Right renal pelvis (tissue), 4 donors: ENCODE data around the gene CCDC27. TPM values are rescaled to one million over a fixed set of nuclear protein-coding genes. Genes with fewer than 3 reads are reported as not detected.
"Not testable (repeated sequence)": the region's sequence is repeated elsewhere in the genome, so short reads cannot be mapped to it uniquely, and the experiment has no call there.

Source experiments
- DNase-seq, 4 donors: peaks; one replicate each; pipeline ENCODE4 v3.0.0-alpha.2; 2013; ENCODE audit warnings: low read depth in 4 of 4, low spot score in 3 of 4, missing footprints in 1 of 4
- polyA plus RNA-seq, 4 donors: library from polyadenylated mRNA; unstranded; fragments of 120-200 nt; gene quantifications; one replicate each; pipeline ENCODE4 v1.2.1, GENCODE V29; 2013; ENCODE audit not compliant: insufficient read length in 4 of 4

CCDC27 gene
- polyA plus RNA-seq, 4 donors: 0.20 to 0.22 (median 0.21) TPM

GRCh38 chr1:3787745-3788605 lies 35.7 kb downstream of the CCDC27 start:
- no peak for DNase-seq

GRCh38 chr1:3788756-3789420 lies 36.6 kb downstream of the CCDC27 start:
- DNase-seq: no peak

GRCh38 chr1:3789421-3790300 lies 37.4 kb downstream of the CCDC27 start:
- no peak for DNase-seq

- no peak for DNase-seq
Observed at GRCh38 chr1:3790500-3790923, 38.3 kb downstream of the CCDC27 start.

GRCh38 chr1:3790952-3791351 lies 38.7 kb downstream of the CCDC27 start:
- DNase-seq: no peak

- no peak for DNase-seq
Observed at GRCh38 chr1:3795453-3796214, 43.4 kb downstream of the CCDC27 start.

- DNase-seq: peak; percentile 75 to 84 (median 80)
Observed at GRCh38 chr1:3796215-3797061, 44.2 kb downstream of the CCDC27 start, which contains the start of gene LRRC47. TSS of gene LRRC47 (minus strand) at chr1:3796498. CDS start at chr1:3796476, 22 bp downstream.

- DNase-seq: no peak
Observed at GRCh38 chr1:3799976-3800685, 47.9 kb downstream of the CCDC27 start.

- not testable (repeated sequence) for DNase-seq
Observed at GRCh38 chr1:3800795-3801194, 48.5 kb downstream of the CCDC27 start.

GRCh38 chr1:3803905-3804626 lies 51.8 kb downstream of the CCDC27 start:
- no peak for DNase-seq

- not testable (repeated sequence) for DNase-seq
Observed at GRCh38 chr1:3804627-3804944, 52.3 kb downstream of the CCDC27 start.

- no peak for DNase-seq
Observed at GRCh38 chr1:3805038-3805437, 52.8 kb downstream of the CCDC27 start.

GRCh38 chr1:3807769-3808168 lies 55.5 kb downstream of the CCDC27 start:
- DNase-seq: no peak

GRCh38 chr1:3809680-3810079 lies 57.4 kb downstream of the CCDC27 start:
- DNase-seq: no peak

GRCh38 chr1:3810149-3810761 lies 58.0 kb downstream of the CCDC27 start:
- DNase-seq: not testable (repeated sequence)

- DNase-seq: no peak
Observed at GRCh38 chr1:3811595-3811911, 59.3 kb downstream of the CCDC27 start.

GRCh38 chr1:3814065-3814464 lies 61.8 kb downstream of the CCDC27 start:
- DNase-seq: no peak
